NCI-H526 (cell line): ENCODE measurements around the gene POLR2A.

Source experiments
- DNase-seq, 2 experiments: peaks; one replicate each; lab custom pipeline; 2025; lab: John Stamatoyannopoulos, UW

The POLR2A gene

GRCh38 chr17:7508846-7509245 is 24.7 kb downstream of the POLR2A start:
- no peak for DNase-seq

GRCh38 chr17:7509937-7510336 is 25.8 kb downstream of the POLR2A start:
- DNase-seq, result no peak

- no peak for DNase-seq
These were observed 26.9 kb downstream of the POLR2A start for GRCh38 chr17:7511108-7511507.

- no peak for DNase-seq
These were observed 27.9 kb downstream of the POLR2A start for GRCh38 chr17:7512105-7512504.

- DNase-seq, result no peak
These were observed 28.8 kb downstream of the POLR2A start for GRCh38 chr17:7512824-7513540.

- DNase-seq, result no peak
These were observed 29.8 kb downstream of the POLR2A start for GRCh38 chr17:7513850-7514419.

DNA sequence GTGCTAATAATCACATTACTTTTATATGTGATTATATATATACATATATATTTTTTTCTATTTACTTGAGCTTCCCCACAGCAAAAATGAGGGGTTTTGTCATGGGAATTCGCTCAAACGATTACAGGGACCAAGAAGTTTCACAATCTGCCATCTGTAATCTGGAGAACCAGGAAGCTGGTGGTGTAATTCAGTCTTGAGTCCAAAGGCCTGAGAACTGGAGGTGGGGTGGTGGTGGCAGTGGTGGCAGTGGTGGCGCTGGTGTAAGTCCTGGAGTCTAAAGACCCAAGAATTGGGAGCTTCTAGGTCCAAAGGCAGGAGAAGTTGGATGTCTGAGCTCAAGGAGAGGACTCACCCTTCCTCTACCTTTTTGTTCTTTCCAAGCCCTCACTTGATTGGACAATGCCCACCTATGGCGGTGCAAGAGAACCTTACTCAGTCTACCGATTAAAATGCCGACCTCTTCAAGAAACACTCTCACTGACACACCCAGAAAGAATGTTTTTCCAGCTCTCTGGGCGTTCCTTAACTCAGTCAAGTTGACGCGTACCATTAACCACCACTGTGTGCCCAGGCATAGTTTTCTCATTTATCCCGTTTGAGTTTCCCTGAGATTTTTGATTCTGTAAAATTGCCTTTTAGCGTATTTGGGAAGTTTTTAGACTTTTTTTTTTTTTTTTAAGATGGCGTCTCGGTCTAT is 31.9 kb downstream of the POLR2A start:
- DNase-seq, result no peak

- DNase-seq, result peak in 1 of 2 experiments; percentile 25
These were observed 38.9 kb downstream of the POLR2A start for GRCh38 chr17:7523033-7523432.

GRCh38 chr17:7528842-7529241 is 44.7 kb downstream of the POLR2A start:
- DNase-seq, result no peak

- no peak for DNase-seq
These were observed 46.1 kb downstream of the POLR2A start for GRCh38 chr17:7530023-7530900.

- no peak for DNase-seq
These were observed 53.9 kb downstream of the POLR2A start for GRCh38 chr17:7538050-7538449.

DNA sequence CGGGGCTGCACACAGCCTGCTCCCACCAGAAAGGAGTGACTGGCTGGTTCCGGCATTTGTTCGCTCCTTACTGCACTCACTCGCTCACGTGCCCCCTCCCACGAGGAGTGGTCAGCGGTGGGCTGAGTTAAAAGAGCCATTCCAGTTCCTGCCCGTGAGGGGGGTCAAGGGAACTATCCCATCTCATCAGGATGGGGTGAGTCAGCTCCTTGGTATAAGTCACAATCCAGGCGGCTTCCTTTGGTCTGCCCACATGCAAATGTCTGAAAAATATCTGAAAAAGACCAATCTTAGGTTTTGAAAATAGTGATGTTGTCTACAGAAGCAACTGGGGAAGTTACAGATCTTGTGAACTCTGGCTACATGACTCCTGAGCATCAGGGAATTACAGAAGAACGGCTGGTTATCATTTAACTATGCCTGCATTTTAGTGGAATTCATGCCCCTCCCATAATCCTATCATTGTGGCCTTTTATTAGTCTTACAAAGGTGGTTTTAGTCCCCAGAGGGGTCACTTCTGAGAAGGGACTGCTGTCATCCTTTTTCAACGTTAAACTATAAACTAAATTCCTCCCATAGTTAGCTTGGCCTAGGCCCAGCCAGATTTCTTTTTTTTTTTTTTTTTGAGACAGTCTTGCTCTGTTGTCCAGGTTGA is 54.9 kb downstream of the POLR2A start:
- no peak for DNase-seq

DNA sequence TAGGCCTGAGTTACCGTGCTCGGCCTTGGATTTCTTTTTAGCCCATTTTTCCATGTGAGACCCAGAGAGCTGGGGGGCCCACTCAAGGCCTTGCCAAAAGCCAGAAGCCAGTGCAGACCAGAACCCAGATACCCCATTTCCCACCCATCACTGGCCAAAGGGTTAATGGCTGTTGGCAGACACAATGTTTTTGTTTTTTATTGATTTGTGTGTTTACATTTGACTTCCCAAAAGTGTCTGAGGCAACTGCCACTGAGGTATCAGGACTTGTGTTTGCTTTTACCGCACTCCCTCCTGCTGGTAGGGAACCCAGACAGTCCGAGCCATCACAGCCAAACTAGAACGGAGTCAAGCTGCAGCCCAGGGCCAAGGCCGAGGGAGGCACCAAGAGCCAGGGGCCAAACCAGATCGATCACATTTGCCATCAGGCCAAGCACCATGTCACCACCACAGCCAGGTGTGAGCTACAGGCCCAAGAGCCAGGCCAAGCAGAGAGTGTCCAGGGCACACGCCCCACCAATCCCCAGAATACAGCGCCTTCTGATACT is 57.0 kb downstream of the POLR2A start:
- DNase-seq, result no peak

DNA sequence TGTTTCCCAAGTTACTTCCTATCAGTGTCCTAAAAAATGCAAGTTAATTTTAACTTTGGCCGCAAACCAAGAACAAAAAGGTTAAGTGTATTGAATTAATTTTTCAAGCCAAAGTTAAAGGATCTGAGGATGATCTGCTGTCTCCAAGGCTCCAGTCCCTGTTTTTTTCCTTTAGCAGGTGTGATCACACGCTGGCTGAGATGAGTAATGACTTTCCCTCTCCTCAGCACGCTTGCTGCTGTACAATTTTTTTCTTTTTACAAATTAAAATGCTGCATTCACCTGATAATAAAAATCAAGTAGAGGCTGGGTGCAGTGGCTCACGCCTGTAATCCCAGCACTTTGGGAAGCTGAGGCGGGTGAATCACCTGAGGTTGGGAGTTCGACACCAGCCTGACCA is 60.7 kb downstream of the POLR2A start:
- no peak for DNase-seq

DNA sequence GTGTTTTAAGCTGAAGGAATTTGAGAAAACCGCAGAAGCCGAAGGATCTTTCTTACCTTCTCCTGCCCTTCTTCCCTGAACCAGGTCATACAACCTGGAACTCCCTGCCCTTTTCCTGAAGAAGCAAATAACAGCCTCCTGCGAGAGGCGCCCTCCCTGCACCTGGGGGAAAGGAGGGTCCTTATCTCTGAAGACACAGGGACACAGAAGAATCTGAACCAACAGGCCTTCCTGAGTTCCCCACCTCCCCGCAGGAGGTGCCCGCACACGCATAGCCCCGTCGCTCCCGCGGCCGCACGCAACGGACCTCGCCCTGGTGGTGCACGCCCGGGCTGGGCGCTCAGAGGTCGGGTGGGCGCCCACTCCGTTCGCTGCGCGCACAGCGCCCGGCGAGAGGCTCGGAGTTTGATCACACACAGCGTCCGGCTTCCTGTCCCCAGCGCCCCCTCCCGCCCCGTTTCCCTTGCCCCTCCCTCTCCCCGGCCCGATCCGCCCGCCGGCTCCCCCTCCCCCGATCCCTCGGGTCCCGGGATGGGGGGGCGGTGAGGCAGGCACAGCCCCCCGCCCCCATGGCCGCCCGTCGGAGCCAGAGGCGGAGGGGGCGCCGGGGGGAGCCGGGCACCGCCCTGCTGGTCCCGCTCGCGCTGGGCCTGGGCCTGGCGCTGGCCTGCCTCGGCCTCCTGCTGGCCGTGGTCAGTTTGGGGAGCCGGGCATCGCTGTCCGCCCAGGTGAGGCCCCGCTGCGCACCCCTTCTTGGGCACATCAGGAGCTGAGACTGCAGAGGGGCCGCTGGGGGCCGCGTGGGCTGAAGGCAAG is 64.6 kb downstream of the POLR2A start, which contains the start of gene TNFSF12:
Gene TNFSF12 (plus strand): TSS at position 474 of the 816 bp plus-strand sequence. CDS start 96 bp downstream, at position 570.
- DNase-seq, result no peak
